Measurements from ENCODE around the gene DOCK2.

DOCK2 gene

GRCh38 chr5:169873642-169874041, 236.6 kb downstream of the DOCK2 start:
- Histone ChIP-seq H3K9me3 (ENCODE audit: insufficient read depth, low read length) (no peaks in the 10 kb centered on the region), H3F3A (ENCODE audit: insufficient read depth) (no peaks in the 10 kb centered on the region), H3K79me2 (ENCODE audit: insufficient read depth, low read length) (no peaks in the 10 kb centered on the region), H3K27ac (ENCODE audit: low read depth, low read length) (no peak overlapping the region), H3K4me3 (ENCODE audit: insufficient read depth, low read length, poor library complexity, severe bottlenecking) (no peak overlapping the region), H3K27me3 (ENCODE audit: low read length) (no peaks in the 10 kb centered on the region), H4K20me1 (ENCODE audit: low read depth, low read length) (no peaks in the 10 kb centered on the region), H3K9ac (ENCODE audit: low read length) (no peak overlapping the region), H3K36me3 (ENCODE audit: low read length) (no peaks in the 10 kb centered on the region), H2AFZ (ENCODE audit: low read depth, low read length, severe bottlenecking) (no peak overlapping the region), H3K9me2 (replicated peaks; ENCODE audit: insufficient read depth, low read length) (no peaks in the 10 kb centered on the region), H3K4me2 (ENCODE audit: low read depth, low read length, poor library complexity, severe bottlenecking) (no peak overlapping the region)
- TF ChIP-seq CTCF (IDR thresholded peaks at IDR 0.05; ENCODE audit: insufficient read depth, low read length, poor library complexity, severe bottlenecking) (no peak), EZH2phosphoT487 (conservative IDR thresholded peaks at IDR 0.05; ENCODE audit: low read length) (no peak)

- H3K9me2 ChIP-seq (replicated peaks; ENCODE audit: insufficient read depth, low read length) = no peaks in the 10 kb centered on the region
Observed at GRCh38 chr5:169874621-169875020, 237.5 kb downstream of the DOCK2 start.

GRCh38 chr5:169875091-169875728, 238.1 kb downstream of the DOCK2 start:
- Histone ChIP-seq H3F3A (ENCODE audit: insufficient read depth) (no peaks in the 10 kb centered on the region), H3K4me3 (ENCODE audit: insufficient read depth, low read length, poor library complexity, severe bottlenecking) (no peak overlapping the region), H3K9ac (ENCODE audit: low read length) (no peak overlapping the region), H3K4me2 (ENCODE audit: low read depth, low read length, poor library complexity, severe bottlenecking) (no peak overlapping the region), H3K9me3 (ENCODE audit: insufficient read depth, low read length) (no peaks in the 10 kb centered on the region), H3K36me3 (ENCODE audit: low read length) (no peaks in the 10 kb centered on the region), H3K79me2 (ENCODE audit: insufficient read depth, low read length) (no peaks in the 10 kb centered on the region), H4K20me1 (ENCODE audit: low read depth, low read length) (no peaks in the 10 kb centered on the region), H3K27me3 (ENCODE audit: low read length) (no peaks in the 10 kb centered on the region), H2AFZ (ENCODE audit: low read depth, low read length, severe bottlenecking) (no peak overlapping the region), H3K27ac (ENCODE audit: low read depth, low read length) (no peak overlapping the region), H3K9me2 (replicated peaks; ENCODE audit: insufficient read depth, low read length) (no peaks in the 10 kb centered on the region)
- TF ChIP-seq CTCF (IDR thresholded peaks at IDR 0.05; ENCODE audit: insufficient read depth, low read length, poor library complexity, severe bottlenecking) (no peak), EZH2phosphoT487 (conservative IDR thresholded peaks at IDR 0.05; ENCODE audit: low read length) (no peak)

More at GRCh38 chr5:169874621-169875020, 237.5 kb downstream of the DOCK2 start:
- TF ChIP-seq CTCF (IDR thresholded peaks at IDR 0.05; ENCODE audit: insufficient read depth, low read length, poor library complexity, severe bottlenecking) = no peak
- no peak for TF ChIP-seq EZH2phosphoT487 (conservative IDR thresholded peaks at IDR 0.05; ENCODE audit: low read length)
- Histone ChIP-seq H3F3A (ENCODE audit: insufficient read depth) (no peaks in the 10 kb centered on the region), H4K20me1 (ENCODE audit: low read depth, low read length) (no peaks in the 10 kb centered on the region), H3K27me3 (ENCODE audit: low read length) (no peaks in the 10 kb centered on the region), H3K36me3 (ENCODE audit: low read length) (no peaks in the 10 kb centered on the region), H2AFZ (ENCODE audit: low read depth, low read length, severe bottlenecking) (no peak overlapping the region), H3K9me3 (ENCODE audit: insufficient read depth, low read length) (no peaks in the 10 kb centered on the region), H3K27ac (ENCODE audit: low read depth, low read length) (no peak overlapping the region), H3K4me2 (ENCODE audit: low read depth, low read length, poor library complexity, severe bottlenecking) (no peak overlapping the region), H3K4me3 (ENCODE audit: insufficient read depth, low read length, poor library complexity, severe bottlenecking) (no peak overlapping the region), H3K9ac (ENCODE audit: low read length) (no peak overlapping the region), H3K79me2 (ENCODE audit: insufficient read depth, low read length) (no peaks in the 10 kb centered on the region)
